Small intestine (tissue), 7 donors: ENCODE data around the gene PPFIA2. TPM values are rescaled to one million over a fixed set of nuclear protein-coding genes. Genes with fewer than 3 reads are reported as not detected.

Experiments used
- DNase-seq, 2 donors: peaks; one replicate each; pipeline versions ENCODE4 v3.0.0 to v3.0.0-alpha.2; 2013
- FAIRE-seq: peaks from 2 replicates; lab custom pipeline; 2012; peaks lifted over from hg19 to GRCh38; lab: Jason Lieb, UNC
- H3K27ac ChIP-seq, 3 donors: one replicate each; pipeline ENCODE4 v1.5.1; 2013; ENCODE audit warnings: low read length in 2 of 3, mild to moderate bottlenecking in 2 of 3, control low read depth in 1 of 3, inconsistent platforms in 1 of 3, low read depth in 1 of 3, moderate library complexity in 1 of 3
- H3K27me3 ChIP-seq, 3 donors: one replicate each; pipeline ENCODE4 v1.6.1; 2013; ENCODE audit warnings: low read length in 3 of 3, inconsistent platforms in 1 of 3; ENCODE audit not compliant: control insufficient read depth in 3 of 3, insufficient read depth in 3 of 3
- H3K36me3 ChIP-seq, 3 donors: one replicate each; pipeline ENCODE4 v1.6.1; 2013; ENCODE audit warnings: low read length in 3 of 3, inconsistent platforms in 1 of 3, low read depth in 1 of 3, mild to moderate bottlenecking in 1 of 3, moderate library complexity in 1 of 3; ENCODE audit not compliant: control insufficient read depth in 3 of 3, insufficient read depth in 2 of 3
- H3K4me1 ChIP-seq, 3 donors: one replicate each; pipeline ENCODE4 v1.6.1; 2013; ENCODE audit warnings: low read length in 2 of 3, inconsistent platforms in 1 of 3, low read depth in 1 of 3, mild to moderate bottlenecking in 1 of 3, moderate library complexity in 1 of 3; ENCODE audit not compliant: control insufficient read depth in 3 of 3, insufficient read depth in 2 of 3
- H3K4me3 ChIP-seq, 3 donors: one replicate each; pipeline ENCODE4 v1.5.1; 2013; ENCODE audit warnings: low read length in 3 of 3, control low read depth in 1 of 3, inconsistent platforms in 1 of 3, low read depth in 1 of 3, mild to moderate bottlenecking in 1 of 3, moderate library complexity in 1 of 3
- H3K9me3 ChIP-seq, 2 donors: one replicate each; pipeline ENCODE4 v1.6.1; 2013; ENCODE audit warnings: low read depth in 1 of 2, low read length in 1 of 2; ENCODE audit not compliant: control insufficient read depth in 2 of 2, insufficient read depth in 1 of 2
- WGBS, 3 donors: extraction: QIAGEN DNeasy Blood & Tissue Kit; methylation state at CpG; one replicate each; pipeline ENCODE4 v1.1.7; 2013; 5-methylcytosine and 5-hydroxymethylcytosine counted together
- polyA plus RNA-seq, 4 donors: library from polyadenylated mRNA; stranded (reverse) in 3 of 4; unstranded in 1 of 4; fragments of 200-250 nt in 3 of 4; fragments of 120-200 nt in 1 of 4; gene quantifications; one replicate each; pipeline versions ENCODE4 v1.2.1 to v1.2.3, GENCODE V29; 2013
- donor health status: healthy with polysubstance abuse.
- donor health status: control.
- donor health status: control.
- donor health status: Bipolar disorder and iron deficiency.
- donor health status: healthy.

Gene PPFIA2
- polyA plus RNA-seq, 4 donors, result 0.55 to 2.6 TPM; not detected in 2

GRCh38 chr12:81441629-81442028 is 317.5 kb downstream of the PPFIA2 start:
- DNase-seq, result no peak
- Histone ChIP-seq H3K9me3 (no peaks in the 10 kb centered on the region), H3K27ac (no peak overlapping the region), H3K4me1 (no peaks in the 10 kb centered on the region), H3K27me3 (no peaks in the 10 kb centered on the region), H3K36me3 (no peaks in the 10 kb centered on the region), H3K4me3 (no peak overlapping the region)
- WGBS, 3 donors, result 75 to 85% (median 79%) methylated on average over 6 of the region's 6 CpGs
- no peak for FAIRE-seq

- DNase-seq (no peak), FAIRE-seq (no peak)
- Histone ChIP-seq H3K27me3 (no peaks in the 10 kb centered on the region), H3K4me1 (no peaks in the 10 kb centered on the region), H3K36me3 (no peaks in the 10 kb centered on the region), H3K4me3 (no peak overlapping the region), H3K27ac (no peak overlapping the region), H3K9me3 (no peaks in the 10 kb centered on the region)
- WGBS, 3 donors, result 33 to 54% (median 41%) methylated on average over 3 of the region's 3 CpGs
Measured at GRCh38 chr12:81440001-81440400, 319.1 kb downstream of the PPFIA2 start.

GRCh38 chr12:81439344-81439743 is 319.8 kb downstream of the PPFIA2 start:
- no peaks in the 10 kb centered on the region for H3K36me3 ChIP-seq
- no peaks in the 10 kb centered on the region for H3K9me3 ChIP-seq
- FAIRE-seq (no peak), DNase-seq (no peak)
- no peak overlapping the region for H3K27ac ChIP-seq
- no peaks in the 10 kb centered on the region for H3K4me1 ChIP-seq
- no peaks in the 10 kb centered on the region for H3K27me3 ChIP-seq
- H3K4me3 ChIP-seq, result no peak overlapping the region
- WGBS, 3 donors, result 73 to 78% (median 76%) methylated on average over 5 of the region's 5 CpGs

GRCh38 chr12:81417056-81417455 is 342.1 kb downstream of the PPFIA2 start:
- Histone ChIP-seq H3K27me3 (no peaks in the 10 kb centered on the region), H3K27ac (no peak overlapping the region), H3K36me3 (no peaks in the 10 kb centered on the region), H3K4me3 (no peak overlapping the region), H3K9me3 (peaks cover 0 to 5% of the 10 kb centered on the region in 2 donors), H3K4me1 (no peaks in the 10 kb centered on the region)
- 48 to 58% (median 54%) methylated on average over 2 to 3 of the region's 3 CpGs for WGBS, 3 donors
- no peak for DNase-seq
- FAIRE-seq, result no peak

GRCh38 chr12:81416571-81416970 is 342.6 kb downstream of the PPFIA2 start:
- Histone ChIP-seq H3K27ac (no peak overlapping the region), H3K4me3 (no peak overlapping the region), H3K27me3 (no peaks in the 10 kb centered on the region), H3K9me3 (peaks cover 0 to 5% of the 10 kb centered on the region in 2 donors), H3K36me3 (no peaks in the 10 kb centered on the region), H3K4me1 (no peaks in the 10 kb centered on the region)
- WGBS, 3 donors, result 61 to 82% (median 73%) methylated on average over 1 of the region's 1 CpG
- DNase-seq, result no peak
- FAIRE-seq, result no peak

- H3K9me3 ChIP-seq, result no peaks in the 10 kb centered on the region
- no peaks in the 10 kb centered on the region for H3K27me3 ChIP-seq
- no peak overlapping the region for H3K27ac ChIP-seq
- H3K4me1 ChIP-seq, result no peaks in the 10 kb centered on the region
- no peaks in the 10 kb centered on the region for H3K36me3 ChIP-seq
- FAIRE-seq (no peak), DNase-seq (no peak)
- no peak overlapping the region for H3K4me3 ChIP-seq
Measured at GRCh38 chr12:81414441-81414840, 344.7 kb downstream of the PPFIA2 start.

- H3K36me3 ChIP-seq, result no peaks in the 10 kb centered on the region
- no peaks in the 10 kb centered on the region for H3K9me3 ChIP-seq
- no peak overlapping the region for H3K27ac ChIP-seq
- H3K27me3 ChIP-seq, result no peaks in the 10 kb centered on the region
- FAIRE-seq (no peak), DNase-seq (no peak)
- no peak overlapping the region for H3K4me3 ChIP-seq
- no peaks in the 10 kb centered on the region for H3K4me1 ChIP-seq
- WGBS, 3 donors, result 23 to 41% (median 36%) methylated on average over 1 of the region's 1 CpG
Measured at GRCh38 chr12:81412940-81413339, 346.2 kb downstream of the PPFIA2 start.

GRCh38 chr12:81403348-81403747 is 355.8 kb downstream of the PPFIA2 start:
- WGBS, 3 donors, result 88 to 90% (median 90%) methylated on average over 1 of the region's 1 CpG
- Histone ChIP-seq H3K27me3 (no peaks in the 10 kb centered on the region), H3K36me3 (no peaks in the 10 kb centered on the region), H3K27ac (no peak overlapping the region), H3K9me3 (no peaks in the 10 kb centered on the region), H3K4me3 (no peak overlapping the region), H3K4me1 (no peaks in the 10 kb centered on the region)
- FAIRE-seq (no peak), DNase-seq (no peak)

- FAIRE-seq, result no peak
- H3K9me3 ChIP-seq, result no peaks in the 10 kb centered on the region
- no peaks in the 10 kb centered on the region for H3K36me3 ChIP-seq
- DNase-seq, result no peak
- H3K4me1 ChIP-seq, result no peaks in the 10 kb centered on the region
- H3K27ac ChIP-seq, result no peak overlapping the region
- H3K4me3 ChIP-seq, result no peak overlapping the region
- 64 to 85% (median 71%) methylated on average over 2 of the region's 2 CpGs for WGBS, 3 donors
- H3K27me3 ChIP-seq, result no peaks in the 10 kb centered on the region
Measured at GRCh38 chr12:81401241-81401640, 357.9 kb downstream of the PPFIA2 start.
